ENCODE data around the gene MMP2. TPM values are rescaled to one million over a fixed set of nuclear protein-coding genes. Genes with fewer than 3 reads are reported as not detected.

The MMP2 gene
- total RNA-seq: not detected

GRCh38 chr16:55478827-55479429 is at the start of gene MMP2:
MMP2 (plus strand) TSS chr16:55479198; CDS start chr16:55479480, 282 bp downstream.

GRCh38 chr16:55508941-55509931 is 30.2 kb downstream of the MMP2 start, which contains the start of gene LPCAT2:
LPCAT2 (plus strand) TSS chr16:55509072; CDS start chr16:55509182, 110 bp downstream.

Other genes with a start within 250 kb of the MMP2 start
- not detected for gene IRX6, start 155.0 kb upstream of the MMP2 start, total RNA-seq
- under 1 TPM in 1 of 2 experiments, not detected in 1; 0.13 TPM for gene LPCAT2, start 29.9 kb downstream of the MMP2 start, total RNA-seq
- gene CAPNS2, start 87.5 kb downstream of the MMP2 start, total RNA-seq: not detected
- gene SLC6A2, start 176.8 kb downstream of the MMP2 start, total RNA-seq: not detected